ENCODE data around the gene NCAPG2. TPM values are rescaled to one million over a fixed set of nuclear protein-coding genes. Genes with fewer than 3 reads are reported as not detected.

Gene NCAPG2
- total and polyA plus RNA-seq, 2 of the 13 experiments (the other 11 are each of a cell fraction or from before 2014, with no cell fraction given): 15.1 to 30.7 TPM

GRCh38 chr7:158685693-158686092 lies 18.9 kb downstream of the NCAPG2 start (continued):
- TF ChIP-seq ZNF17 (CRISPR knock-in tag; IDR thresholded peaks at IDR 0.05) (no peak), SOX13 (IDR thresholded peaks at IDR 0.05) (no peak), SOX13 (CRISPR knock-in tag; conservative IDR thresholded peaks at IDR 0.05 in 1 of 2, IDR thresholded peaks at IDR 0.05 in 1 of 2) (no peak), ZBTB8A (CRISPR knock-in tag; IDR thresholded peaks at IDR 0.05; ENCODE audit: borderline replicate concordance, low read depth) (no peak), CAMTA2 (CRISPR knock-in tag; IDR thresholded peaks at IDR 0.05; ENCODE audit: borderline replicate concordance) (no peak), EZH2 (conservative IDR thresholded peaks at IDR 0.05; ENCODE audit: low read depth, low read length) (no peak), ZNF878 (CRISPR knock-in tag; IDR thresholded peaks at IDR 0.05) (no peak), ZGPAT (CRISPR knock-in tag; IDR thresholded peaks at IDR 0.05) (no peak)

GRCh38 chr7:158684329-158684728 lies 20.3 kb downstream of the NCAPG2 start:
- Histone ChIP-seq H3K79me2 (ENCODE audit: insufficient read depth, low read length) (no peaks in the 10 kb centered on the region), H4K20me1 (ENCODE audit: insufficient read depth, low read length) (no peaks in the 10 kb centered on the region), H3K4me1 (ENCODE audit: insufficient read depth, low read length) (no peaks in the 10 kb centered on the region), H3K36me3 (replicated peaks in 1 of 2; ENCODE audit: control insufficient read depth in 1 of 2, insufficient read depth in 2 of 2, low read length in 2 of 2) (peaks cover 8 to 69% of the 10 kb centered on the region in 2 experiments), H3K4me3 (replicated peaks in 1 of 3; ENCODE audit: insufficient read depth in 1 of 3, low read depth in 2 of 3, low read length in 3 of 3) (no peak overlapping the region), H3K27me3 (ENCODE audit: control insufficient read depth in 1 of 2, insufficient read depth in 2 of 2, low read length in 2 of 2) (no peaks in the 10 kb centered on the region), H3K27ac (ENCODE audit: extremely low read length, insufficient read depth, low read length) (no peak overlapping the region), H3K9me3 (ENCODE audit: low read length) (no peaks in the 10 kb centered on the region), H3K9ac (ENCODE audit: insufficient read depth, low read depth, low read length) (no peak overlapping the region), H2AFZ (ENCODE audit: low read length) (no peak overlapping the region), H3K4me2 (ENCODE audit: low read depth, low read length) (no peak overlapping the region)
- WGBS (ENCODE audit: low lambda C conversion rate): 93% methylated on average over 1 of the region's 1 CpG
- in situ Hi-C loops (cut with HindIII; ENCODE audit: extremely low pct_ligation_motif_present, low pct_unique_long_range_greater_than_20kb) (no loop called here), intact Hi-C loops (cut with micrococcal nuclease; ENCODE audit: unreplicated experiment) (no loop called here)
- DNase-seq (ENCODE audit: low spot score): no peak
- no TSS peak for BruUV-seq (replicated peaks)
- ATAC-seq: no peak
- no peak for FAIRE-seq
- ChIA-PET POLR2A (no interaction called here), CTCF (ENCODE audit: low intra/inter-chr PET ratio, low total read pairs) (no interaction called here)
- TF ChIP-seq CEBPZ (IDR thresholded peaks at IDR 0.05; ENCODE audit: low read length) (no peak), LCORL (IDR thresholded peaks at IDR 0.05) (no peak), LCORL (CRISPR knock-in tag; IDR thresholded peaks at IDR 0.05) (no peak), ZNF281 (CRISPR knock-in tag; IDR thresholded peaks at IDR 0.05; ENCODE audit: borderline replicate concordance) (no peak), ZFP36 (IDR thresholded peaks at IDR 0.05; ENCODE audit: borderline replicate concordance, low read depth, low read length, partially characterized antibody) (no peak), RFXANK (CRISPR knock-in tag; IDR thresholded peaks at IDR 0.05) (no peak), SP1 (IDR thresholded peaks at IDR 0.05) (no peak), SP1 (CRISPR knock-in tag; IDR thresholded peaks at IDR 0.05) (no peak), EP300 (IDR thresholded peaks at IDR 0.05; ENCODE audit: low read depth in 2 of 2, low read length in 2 of 2) (no peak), EP300 (CRISPR knock-in tag; IDR thresholded peaks at IDR 0.05; ENCODE audit: borderline replicate concordance) (no peak), ATAD3A (CRISPR knock-in tag; IDR thresholded peaks at IDR 0.05) (no peak)

Measured in HepG2 (cell line).